ENCODE data around the gene KIAA0232.

DNA sequence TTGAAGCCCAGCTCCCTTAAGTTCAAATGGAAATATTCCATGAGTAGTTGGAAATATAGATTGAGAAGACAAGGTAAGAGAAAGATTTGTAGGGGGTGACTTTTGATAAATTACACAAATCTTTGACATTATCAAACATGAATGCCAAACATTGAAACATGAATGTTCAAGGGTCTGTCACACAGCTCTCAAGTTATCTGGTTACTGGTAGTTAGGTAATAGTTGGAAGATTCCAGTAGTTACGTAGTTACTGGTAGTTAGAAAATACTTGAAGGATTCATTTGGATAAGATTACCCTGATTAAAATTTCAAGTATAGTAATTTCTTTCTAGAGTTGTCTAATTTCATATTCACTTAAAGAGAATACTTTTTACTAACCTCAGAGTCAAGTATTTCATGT, 20.7 kb downstream of the KIAA0232 start:
- TF ChIP-seq POLR2A (IDR thresholded peaks at IDR 0.05; ENCODE audit: low read length) (no peak), GATA1 (IDR thresholded peaks at IDR 0.05; ENCODE audit: low read depth, low read length) (no peak)
